ENCODE measurements around the gene RBM47.
"Not testable (repeated sequence)": the region's sequence is repeated elsewhere in the genome, so short reads cannot be mapped to it uniquely, and the experiment has no call there.

- not testable (repeated sequence) for TF ChIP-seq CTCF (conservative IDR thresholded peaks at IDR 0.05; ENCODE audit: low read depth in 2 of 2); POLR2AphosphoS5 (IDR thresholded peaks at IDR 0.05; ENCODE audit: low read depth); REST (IDR thresholded peaks at IDR 0.05; ENCODE audit: unreplicated experiment); ETS1 (IDR thresholded peaks at IDR 0.05); EZH2 (IDR thresholded peaks at IDR 0.05; ENCODE audit: low read depth, unreplicated experiment); EZH2phosphoT487 (IDR thresholded peaks at IDR 0.05; ENCODE audit: unreplicated experiment)
These were observed 112.6 kb downstream of the RBM47 start for GRCh38 chr4:40517081-40517480.

Measured in GM23338 (cell line).